ENCODE results near the gene RAB18. TPM values are rescaled to one million over a fixed set of nuclear protein-coding genes. Genes with fewer than 3 reads are reported as not detected.
"Not testable (repeated sequence)": the region's sequence is repeated elsewhere in the genome, so short reads cannot be mapped to it uniquely, and the experiment has no call there.

RAB18 gene
- total RNA-seq, 4 donors from 2014 or later: 46.0 to 51.6 (median 47.1) TPM

DNA sequence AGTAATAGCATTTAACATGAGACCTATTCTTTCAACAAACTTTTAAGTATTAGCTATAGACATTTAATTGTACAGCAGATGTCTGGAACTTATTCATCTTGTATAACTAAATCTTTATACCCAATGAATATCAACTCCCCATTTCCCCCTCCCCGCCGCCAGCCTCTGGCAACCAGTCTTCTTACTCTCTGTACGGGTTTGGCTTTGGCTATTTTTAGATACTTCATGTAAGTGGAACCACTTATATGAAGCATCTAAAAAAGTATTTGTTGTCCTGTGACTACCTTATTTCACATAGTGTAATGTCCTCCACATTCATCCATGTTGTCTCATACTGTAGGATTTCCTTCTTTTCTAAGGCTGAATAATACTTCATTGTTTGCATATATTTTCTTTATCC, 60.8 kb downstream of the RAB18 start:
- H3K36me3 ChIP-seq: no peaks in the 10 kb centered on the region
- no peak overlapping the region for H3K4me3 ChIP-seq
- H3K9me3 ChIP-seq: no peaks in the 10 kb centered on the region
- ATAC-seq (no peak), DNase-seq (no peak)
- H3K4me1 ChIP-seq: no peaks in the 10 kb centered on the region
- H3K27ac ChIP-seq: no peak overlapping the region
- in situ Hi-C loops (cut with MboI; ENCODE audit: low sequenced_read_pairs in 4 of 4): loop anchor here in 2 of 4 donors (25.0 kb wide), 2 partner anchors 672 to 822 kb away; no protein-coding TSS in a partner anchor
- TF ChIP-seq, protein P1, sequence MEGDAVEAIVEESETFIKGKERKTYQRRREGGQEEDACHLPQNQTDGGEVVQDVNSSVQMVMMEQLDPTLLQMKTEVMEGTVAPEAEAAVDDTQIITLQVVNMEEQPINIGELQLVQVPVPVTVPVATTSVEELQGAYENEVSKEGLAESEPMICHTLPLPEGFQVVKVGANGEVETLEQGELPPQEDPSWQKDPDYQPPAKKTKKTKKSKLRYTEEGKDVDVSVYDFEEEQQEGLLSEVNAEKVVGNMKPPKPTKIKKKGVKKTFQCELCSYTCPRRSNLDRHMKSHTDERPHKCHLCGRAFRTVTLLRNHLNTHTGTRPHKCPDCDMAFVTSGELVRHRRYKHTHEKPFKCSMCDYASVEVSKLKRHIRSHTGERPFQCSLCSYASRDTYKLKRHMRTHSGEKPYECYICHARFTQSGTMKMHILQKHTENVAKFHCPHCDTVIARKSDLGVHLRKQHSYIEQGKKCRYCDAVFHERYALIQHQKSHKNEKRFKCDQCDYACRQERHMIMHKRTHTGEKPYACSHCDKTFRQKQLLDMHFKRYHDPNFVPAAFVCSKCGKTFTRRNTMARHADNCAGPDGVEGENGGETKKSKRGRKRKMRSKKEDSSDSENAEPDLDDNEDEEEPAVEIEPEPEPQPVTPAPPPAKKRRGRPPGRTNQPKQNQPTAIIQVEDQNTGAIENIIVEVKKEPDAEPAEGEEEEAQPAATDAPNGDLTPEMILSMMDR (IDR thresholded peaks at IDR 0.05 in 4 of 5, conservative IDR thresholded peaks at IDR 0.05 in 1 of 5): no peak
- TF ChIP-seq POLR2A (IDR thresholded peaks at IDR 0.05): no peak
- intact Hi-C loops (cut with DNase I; ENCODE audit: low total_unique reads): no loop called here
- H3K27me3 ChIP-seq: no peaks in the 10 kb centered on the region

DNA sequence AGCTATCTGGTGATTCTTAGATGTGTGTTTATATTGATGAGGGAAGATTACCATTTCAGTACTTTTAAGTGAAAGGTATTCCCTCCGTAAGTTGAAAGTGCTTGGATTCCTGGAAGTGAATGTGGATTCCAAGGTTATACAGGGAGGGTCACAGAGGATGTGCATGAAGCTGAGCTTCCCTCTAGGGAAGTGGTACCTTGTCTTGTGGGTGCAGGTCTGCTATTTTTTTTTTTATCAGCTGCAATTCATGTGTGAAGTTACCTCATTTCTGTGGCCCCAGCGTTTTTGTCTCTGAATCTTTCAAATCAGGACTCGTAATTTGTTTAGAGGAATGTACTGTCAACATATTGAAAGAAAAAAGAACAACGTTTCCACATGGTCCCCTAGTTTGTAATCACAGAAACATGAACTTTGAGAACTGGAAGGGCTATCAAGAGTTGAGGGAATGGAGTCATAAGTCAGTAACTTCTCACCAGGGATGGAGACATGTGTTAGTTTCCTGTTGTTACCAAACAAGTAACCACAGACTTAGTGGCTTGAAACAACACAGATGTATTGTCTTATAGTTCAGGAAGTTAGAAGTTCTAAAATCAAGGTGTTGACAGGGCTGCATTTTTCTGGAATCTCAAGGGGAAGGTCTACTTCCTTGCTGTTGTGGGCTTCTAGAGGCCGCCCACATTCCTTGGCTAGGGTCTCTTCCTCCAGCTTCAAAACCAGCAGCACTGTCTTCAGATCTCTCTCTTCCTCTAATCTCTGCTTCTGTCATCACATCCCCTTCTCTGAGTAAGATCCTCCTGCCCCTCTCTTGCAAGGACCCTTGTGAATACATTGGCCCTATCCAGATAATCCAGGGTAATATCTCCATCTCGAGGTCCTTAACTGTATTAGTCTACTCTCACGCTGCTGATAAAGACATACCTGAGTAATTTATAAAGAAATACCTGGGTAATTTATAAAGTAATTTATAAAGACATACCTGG, 64.4 kb downstream of the RAB18 start:
- TF ChIP-seq, protein P1 (IDR thresholded peaks at IDR 0.05 in 4 of 5, conservative IDR thresholded peaks at IDR 0.05 in 1 of 5): no peak
- TF ChIP-seq POLR2A (IDR thresholded peaks at IDR 0.05): no peak
- Histone ChIP-seq H3K27me3 (no peaks in the 10 kb centered on the region), H3K4me3 (no peak overlapping the region), H3K27ac (no peak overlapping the region), H3K36me3 (no peaks in the 10 kb centered on the region), H3K4me1 (no peaks in the 10 kb centered on the region), H3K9me3 (no peaks in the 10 kb centered on the region)
- intact Hi-C loops (cut with DNase I; ENCODE audit: low total_unique reads) (no loop called here), in situ Hi-C loops (cut with MboI; ENCODE audit: low sequenced_read_pairs in 4 of 4) (loop anchor here in 2 of 4 donors (25.0 kb wide), 2 partner anchors 669 to 819 kb away; no protein-coding TSS in a partner anchor)
- DNase-seq: no peak
- no peak for ATAC-seq

DNA sequence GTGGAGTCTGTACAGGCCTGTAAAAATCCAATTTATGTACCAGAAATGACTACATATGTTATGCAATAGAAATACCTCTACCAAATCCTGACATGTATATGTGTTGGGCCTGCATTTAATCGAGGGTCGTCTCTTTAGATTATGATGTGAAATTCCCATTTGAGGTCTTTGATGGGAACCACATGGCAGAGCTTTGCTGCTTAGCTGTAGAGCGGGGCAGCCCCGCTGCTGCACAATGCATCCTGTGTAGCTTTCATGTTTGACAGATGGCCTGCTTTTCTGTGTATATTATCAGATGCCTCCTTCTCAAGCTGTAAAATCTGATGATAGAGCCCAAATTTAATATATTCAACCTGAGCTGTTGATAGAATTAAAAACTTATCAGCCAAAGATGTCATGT, 65.8 kb downstream of the RAB18 start:
- Histone ChIP-seq H3K9me3 (no peaks in the 10 kb centered on the region), H3K27ac (no peak overlapping the region), H3K4me1 (no peaks in the 10 kb centered on the region), H3K4me3 (no peak overlapping the region), H3K27me3 (no peaks in the 10 kb centered on the region), H3K36me3 (no peaks in the 10 kb centered on the region)
- ATAC-seq (no peak), DNase-seq (no peak)
- TF ChIP-seq, protein P1 (IDR thresholded peaks at IDR 0.05 in 4 of 5, conservative IDR thresholded peaks at IDR 0.05 in 1 of 5): no peak
- no peak for TF ChIP-seq POLR2A (IDR thresholded peaks at IDR 0.05)
- in situ Hi-C loops (cut with MboI; ENCODE audit: low sequenced_read_pairs in 4 of 4): loop anchor here in 2 of 4 donors (25.0 kb wide), 2 partner anchors 667 to 817 kb away; no protein-coding TSS in a partner anchor
- intact Hi-C loops (cut with DNase I; ENCODE audit: low total_unique reads): no loop called here

DNA sequence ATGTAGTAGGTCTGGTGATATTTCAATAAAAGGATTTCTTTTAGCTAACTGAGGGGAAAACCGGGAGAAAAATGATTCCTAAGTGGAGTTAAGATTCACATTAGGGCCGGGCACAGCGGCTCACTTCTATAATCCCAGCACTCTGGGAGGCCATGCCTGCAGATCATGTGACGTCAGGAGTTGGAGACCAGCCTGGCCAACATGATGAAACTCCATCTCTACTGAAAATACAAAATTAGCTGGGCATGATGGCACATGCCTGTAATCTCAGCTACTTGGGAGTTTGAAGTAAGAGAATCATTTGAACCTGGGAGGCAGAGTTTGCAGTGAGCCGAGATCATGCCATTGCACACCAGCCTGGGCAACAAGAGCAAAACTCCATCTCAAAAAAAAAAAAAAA, 72.9 kb downstream of the RAB18 start:
- H3K36me3 ChIP-seq; H3K4me3 ChIP-seq; ATAC-seq; DNase-seq; H3K27ac ChIP-seq; H3K9me3 ChIP-seq; in situ Hi-C loops (cut with MboI; ENCODE audit: low sequenced_read_pairs in 4 of 4); H3K4me1 ChIP-seq; H3K27me3 ChIP-seq; intact Hi-C loops (cut with DNase I; ENCODE audit: low total_unique reads): not testable (repeated sequence)

DNA sequence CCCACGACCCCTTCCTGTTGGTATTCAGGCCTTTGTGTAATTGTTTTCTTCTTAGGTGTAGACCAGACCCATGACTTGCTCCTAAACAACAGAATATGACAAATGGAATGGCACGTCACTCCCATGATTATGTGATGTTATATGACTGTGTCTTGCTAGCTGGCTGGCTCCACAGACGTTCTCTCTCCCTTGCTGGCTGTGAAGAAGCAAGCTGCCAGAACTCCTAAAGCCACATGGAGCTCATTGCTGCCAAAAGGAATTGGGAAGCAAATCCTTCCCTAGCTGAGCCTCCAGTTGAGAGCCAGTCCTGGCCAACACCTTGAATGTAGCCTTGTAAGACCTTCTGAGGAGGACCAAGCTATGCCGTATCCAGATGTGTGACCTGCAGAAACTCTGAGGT, 74.2 kb downstream of the RAB18 start:
- no peak overlapping the region for H3K27ac ChIP-seq
- H3K9me3 ChIP-seq: no peaks in the 10 kb centered on the region
- no peaks in the 10 kb centered on the region for H3K27me3 ChIP-seq
- TF ChIP-seq, protein P1 (IDR thresholded peaks at IDR 0.05 in 4 of 5, conservative IDR thresholded peaks at IDR 0.05 in 1 of 5): no peak
- no peak for TF ChIP-seq POLR2A (IDR thresholded peaks at IDR 0.05)
- H3K4me1 ChIP-seq: no peaks in the 10 kb centered on the region
- H3K36me3 ChIP-seq: no peaks in the 10 kb centered on the region
- intact Hi-C loops (cut with DNase I; ENCODE audit: low total_unique reads) (no loop called here), in situ Hi-C loops (cut with MboI; ENCODE audit: low sequenced_read_pairs in 4 of 4) (no loop called here)
- DNase-seq (no peak), ATAC-seq (no peak)
- H3K4me3 ChIP-seq: no peak overlapping the region

All from gastrocnemius medialis (tissue), 4 donors.